Measurements from ENCODE around the gene ZNF831.

Gene ZNF831

GRCh38 chr20:59165396-59165795 lies 1.8 kb downstream of the ZNF831 start:
- TF ChIP-seq CREB1 (IDR thresholded peaks at IDR 0.05; ENCODE audit: low read depth), result no peak
- TF ChIP-seq RAD21 (IDR thresholded peaks at IDR 0.05; ENCODE audit: low read depth), result no peak
- no peak for TF ChIP-seq EGR1 (IDR thresholded peaks at IDR 0.05)
- no peak for TF ChIP-seq NFIC (IDR thresholded peaks at IDR 0.05)
- TF ChIP-seq FOXM1 (IDR thresholded peaks at IDR 0.05; ENCODE audit: borderline replicate concordance, low read depth), result no peak
- no peak for TF ChIP-seq EP300 (IDR thresholded peaks at IDR 0.05; ENCODE audit: borderline replicate concordance)
- TF ChIP-seq REST (IDR thresholded peaks at IDR 0.05; ENCODE audit: low read depth), result no peak
- no peak for TF ChIP-seq TAF1 (IDR thresholded peaks at IDR 0.05; ENCODE audit: low read depth)
- no peak for TF ChIP-seq TEAD4 (IDR thresholded peaks at IDR 0.05)
- no peak for TF ChIP-seq ZBTB7A (IDR thresholded peaks at IDR 0.05; ENCODE audit: low read depth)
- TF ChIP-seq TCF12 (IDR thresholded peaks at IDR 0.05; ENCODE audit: low read depth), result no peak
- no peak for TF ChIP-seq CEBPB (IDR thresholded peaks at IDR 0.05)
- no peak for TF ChIP-seq YY1 (IDR thresholded peaks at IDR 0.05; ENCODE audit: low read depth)
- no peak for TF ChIP-seq USF1 (IDR thresholded peaks at IDR 0.05)

- no peak for TF ChIP-seq CEBPB (IDR thresholded peaks at IDR 0.05)
- TF ChIP-seq TEAD4 (IDR thresholded peaks at IDR 0.05), result no peak
- no peak for TF ChIP-seq ZBTB7A (IDR thresholded peaks at IDR 0.05; ENCODE audit: low read depth)
- TF ChIP-seq USF1 (IDR thresholded peaks at IDR 0.05), result no peak
- no peak for TF ChIP-seq YY1 (IDR thresholded peaks at IDR 0.05; ENCODE audit: low read depth)
- no peak for TF ChIP-seq NFIC (IDR thresholded peaks at IDR 0.05)
- TF ChIP-seq FOXM1 (IDR thresholded peaks at IDR 0.05; ENCODE audit: borderline replicate concordance, low read depth), result no peak
- TF ChIP-seq EP300 (IDR thresholded peaks at IDR 0.05; ENCODE audit: borderline replicate concordance), result no peak
- TF ChIP-seq MAX (IDR thresholded peaks at IDR 0.05), result no peak
- no peak for TF ChIP-seq RAD21 (IDR thresholded peaks at IDR 0.05; ENCODE audit: low read depth)
- TF ChIP-seq TAF1 (IDR thresholded peaks at IDR 0.05; ENCODE audit: low read depth), result no peak
- no peak for TF ChIP-seq REST (IDR thresholded peaks at IDR 0.05; ENCODE audit: low read depth)
- no peak for TF ChIP-seq TCF12 (IDR thresholded peaks at IDR 0.05; ENCODE audit: low read depth)
- no peak for TF ChIP-seq CREB1 (IDR thresholded peaks at IDR 0.05; ENCODE audit: low read depth)
- TF ChIP-seq EGR1 (IDR thresholded peaks at IDR 0.05), result no peak
Measured at GRCh38 chr20:59165891-59166709, 2.5 kb downstream of the ZNF831 start.

- TF ChIP-seq YY1 (IDR thresholded peaks at IDR 0.05; ENCODE audit: low read depth) (no peak), RAD21 (IDR thresholded peaks at IDR 0.05; ENCODE audit: low read depth) (no peak), TAF1 (IDR thresholded peaks at IDR 0.05; ENCODE audit: low read depth) (no peak), EGR1 (IDR thresholded peaks at IDR 0.05) (no peak), TEAD4 (IDR thresholded peaks at IDR 0.05) (no peak), MAX (IDR thresholded peaks at IDR 0.05) (no peak), TCF12 (IDR thresholded peaks at IDR 0.05; ENCODE audit: low read depth) (no peak), EP300 (IDR thresholded peaks at IDR 0.05; ENCODE audit: borderline replicate concordance) (no peak), ZBTB7A (IDR thresholded peaks at IDR 0.05; ENCODE audit: low read depth) (no peak), NFIC (IDR thresholded peaks at IDR 0.05) (no peak), FOXM1 (IDR thresholded peaks at IDR 0.05; ENCODE audit: borderline replicate concordance, low read depth) (no peak), CEBPB (IDR thresholded peaks at IDR 0.05) (no peak)
Measured at GRCh38 chr20:59170406-59171349, 7.1 kb downstream of the ZNF831 start.

GRCh38 chr20:59171986-59172385 lies 8.4 kb downstream of the ZNF831 start:
- TF ChIP-seq EGR1 (IDR thresholded peaks at IDR 0.05), result no peak
- no peak for TF ChIP-seq REST (IDR thresholded peaks at IDR 0.05; ENCODE audit: low read depth)
- TF ChIP-seq FOXM1 (IDR thresholded peaks at IDR 0.05; ENCODE audit: borderline replicate concordance, low read depth), result no peak
